ENCODE data around the gene LRP4. TPM values are rescaled to one million over a fixed set of nuclear protein-coding genes. Genes with fewer than 3 reads are reported as not detected.

Gene LRP4
- total RNA-seq, 1 experiment from 2014 or later = 11.6 TPM

GRCh38 chr11:46840116-46840515 is 78.2 kb downstream of the LRP4 start:
- Histone ChIP-seq H3K18ac (ENCODE audit: insufficient read length, low read depth, low read length) (no peak overlapping the region), H3K4me1 (ENCODE audit: insufficient read depth, low read length) (peaks cover 3% of the 10 kb centered on the region; the same call in 1 of the 2 replicates), H3K14ac (ENCODE audit: insufficient read depth, low read length) (no peak overlapping the region), H3T11ph (ENCODE audit: low read length) (no peak overlapping the region), H3K4me2 (ENCODE audit: insufficient read depth, insufficient read length, low read length) (no peak overlapping the region), H2AFZ (ENCODE audit: low read length) (no peak overlapping the region), H3K9ac (ENCODE audit: extremely low read depth, insufficient read length, low read length) (no peak overlapping the region), H3K23ac (ENCODE audit: insufficient read length, low read depth, low read length) (no peak overlapping the region), H4K20me1 (ENCODE audit: control insufficient read depth, insufficient read depth, insufficient read length) (no peaks in the 10 kb centered on the region), H4K5ac (ENCODE audit: insufficient read length, low read depth, low read length) (no peak overlapping the region), H3K27me3 (ENCODE audit: insufficient read depth, low read length) (no peaks in the 10 kb centered on the region), H3K9me3 (ENCODE audit: control insufficient read depth, low read depth, low read length) (no peaks in the 10 kb centered on the region), H3K4ac (ENCODE audit: low read depth, low read length) (no peak overlapping the region), H4K8ac (replicated peaks; ENCODE audit: insufficient read length, low read depth, low read length) (no peak overlapping the region), H3K56ac (ENCODE audit: insufficient read length, low read depth, low read length) (no peak overlapping the region), H2BK15ac (ENCODE audit: low read depth, low read length) (no peak overlapping the region), H3K23me2 (ENCODE audit: insufficient read length, low read depth, low read length, poor library complexity, severe bottlenecking) (no peaks in the 10 kb centered on the region), H2BK12ac (ENCODE audit: insufficient read length, low read depth, low read length) (no peak overlapping the region), H4K91ac (ENCODE audit: insufficient read length, low read depth, low read length) (no peak overlapping the region), H2BK120ac (ENCODE audit: low read depth, low read length, poor library complexity, severe bottlenecking) (no peak overlapping the region), H3K79me1 (ENCODE audit: insufficient read depth, low read depth, low read length, poor library complexity, severe bottlenecking) (peaks cover 12% of the 10 kb centered on the region), H2AK5ac (ENCODE audit: insufficient read length, low read length) (no peak overlapping the region), H3K79me2 (ENCODE audit: insufficient read depth, low read length) (peaks cover 57% of the 10 kb centered on the region; the same call in 1 of the 2 replicates), H3K27ac (ENCODE audit: insufficient read length, low read depth, low read length) (no peak overlapping the region), H2BK20ac (ENCODE audit: low read depth, low read length, poor library complexity, severe bottlenecking) (no peak overlapping the region), H2BK5ac (ENCODE audit: insufficient read length, low read length) (no peak overlapping the region)
- no peak for DNase-seq
- Mint-ChIP-seq H3K36me3 (ENCODE audit: insufficient read depth in 1 of 3, low read depth in 3 of 3) (peaks cover 0 to 10% (median 6%) of the 10 kb centered on the region in 3 experiments; a peak in 3 of 7 replicates), H3K27ac (no peak overlapping the region), H3K4me1 (peaks cover 40 to 45% of the 10 kb centered on the region in 2 experiments), H3K27me3 (ENCODE audit: low read depth) (no peaks in the 10 kb centered on the region), H3K9me3 (no peaks in the 10 kb centered on the region), H3K4me3 (no peak overlapping the region)
- TF ChIP-seq CTCF (conservative IDR thresholded peaks at IDR 0.05) = no peak
